Chondrocyte (in vitro differentiated cells): ENCODE results near the gene ZSCAN25. TPM values are rescaled to one million over a fixed set of nuclear protein-coding genes. Genes with fewer than 3 reads are reported as not detected.

Source experiments
- DNase-seq: peaks from one replicate; pipeline ENCODE4 v3.0.0; 2021; ENCODE audit warnings: mixed read lengths, low spot score
- H3K27ac Mint-ChIP-seq: one replicate; pipeline ENCODE4 v1.8.0; 2021; ENCODE audit warnings: mild to moderate bottlenecking, moderate library complexity, mixed read lengths; ENCODE audit not compliant: unreplicated experiment
- H3K27me3 Mint-ChIP-seq: 2 replicates; pipeline ENCODE4 v1.8.0; 2021; ENCODE audit warnings: low read depth, mixed read lengths
- H3K36me3 Mint-ChIP-seq: 2 replicates; pipeline ENCODE4 v1.8.0; 2021; ENCODE audit warnings: low read depth, mixed read lengths
- H3K4me1 Mint-ChIP-seq: 2 replicates; pipeline ENCODE4 v1.8.0; 2021; ENCODE audit warnings: low read depth, mild to moderate bottlenecking, mixed read lengths
- H3K4me3 Mint-ChIP-seq: one replicate; pipeline ENCODE4 v1.8.0; 2021; ENCODE audit warnings: mild to moderate bottlenecking, moderate library complexity, mixed read lengths; ENCODE audit not compliant: unreplicated experiment
- H3K9me3 Mint-ChIP-seq: 2 replicates; pipeline ENCODE4 v1.8.0; 2021; ENCODE audit warnings: low read depth, mixed read lengths
- CTCF ChIP-seq: fragments of 200-600 bp; sonication (generic); IDR thresholded peaks from 2 replicates; pipeline ENCODE4 v1.5.0; 2021; ENCODE audit warnings: antibody characterized with exemption, mild to moderate bottlenecking, moderate library complexity
- total RNA-seq: library from RNA; stranded (reverse); gene quantifications from 3 replicates; pipeline ENCODE4 v1.2.1, GENCODE V29; 2021

The ZSCAN25 gene
- total RNA-seq, 1 donor from 2014 or later: 10.4 TPM

GRCh38 chr7:99679400-99680191 lies 62.9 kb downstream of the ZSCAN25 start, which contains the start of gene CYP3A5:
Gene CYP3A5 (minus strand): TSS chr7:99679996. CDS start chr7:99679896, 100 bp downstream.
- no peak within 1 kb of the TSS for H3K27ac Mint-ChIP-seq

More at GRCh38 chr7:99679400-99680191, 62.9 kb downstream of the ZSCAN25 start, which contains the start of gene CYP3A5:
- Mint-ChIP-seq H3K4me1 (peaks cover 3% of the 10 kb centered on the region), H3K4me3 (no peak within 1 kb of the TSS), H3K9me3 (peaks cover 34% of the 10 kb centered on the region), H3K36me3 (peaks cover 8% of the 10 kb centered on the region), H3K27me3 (no peaks in the 10 kb centered on the region)
- DNase-seq: no peak
- TF ChIP-seq CTCF: no peak

Other genes starting within 250 kb of the ZSCAN25 start
- 120 to 134 TPM (median 130 TPM) in 3 replicates for gene ARPC1B, start 242.2 kb upstream of the ZSCAN25 start, total RNA-seq
- gene PDAP1, start 208.3 kb upstream of the ZSCAN25 start, total RNA-seq: 91.2 to 101 TPM (median 92.2 TPM) in 3 replicates
- gene BUD31, start 208.0 kb upstream of the ZSCAN25 start, total RNA-seq: 88.3 to 120 TPM (median 108 TPM) in 3 replicates
- 4.4 to 5.8 TPM (median 5.4 TPM) in 3 replicates for gene PTCD1, start 178.1 kb upstream of the ZSCAN25 start, total RNA-seq
- gene CPSF4, start 178.0 kb upstream of the ZSCAN25 start, total RNA-seq: 25.4 to 36.6 TPM (median 29.0 TPM) in 3 replicates
- 225 to 264 TPM (median 239 TPM) in 3 replicates for gene ATP5MF, start 150.8 kb upstream of the ZSCAN25 start, total RNA-seq
- 7.3 to 15.2 TPM (median 10.0 TPM) in 3 replicates for gene ZNF789, start 144.1 kb upstream of the ZSCAN25 start, total RNA-seq
- gene ZNF394, start 116.7 kb upstream of the ZSCAN25 start, total RNA-seq: 13.9 to 21.2 TPM (median 15.7 TPM) in 3 replicates
- gene ZKSCAN5, start 112.3 kb upstream of the ZSCAN25 start, total RNA-seq: 11.5 to 12.4 TPM (median 11.5 TPM) in 3 replicates
- gene FAM200A, start 64.8 kb upstream of the ZSCAN25 start, total RNA-seq: 3.3 to 5.1 TPM (median 3.9 TPM) in 3 replicates
- gene ZNF655, start 58.3 kb upstream of the ZSCAN25 start, total RNA-seq: 38.8 to 45.3 TPM (median 41.6 TPM) in 3 replicates
- gene TMEM225B, start 18.7 kb upstream of the ZSCAN25 start, total RNA-seq: 0.56 to 1.8 TPM (median 0.75 TPM) in 3 replicates
- not detected in 3 replicates for gene CYP3A5, start 63.0 kb downstream of the ZSCAN25 start, total RNA-seq
- not detected in 3 replicates for gene CYP3A7, start 118.2 kb downstream of the ZSCAN25 start, total RNA-seq
- gene CYP3A4, start 167.2 kb downstream of the ZSCAN25 start, total RNA-seq: not detected in 3 replicates
- gene CYP3A43, start 211.1 kb downstream of the ZSCAN25 start, total RNA-seq: not detected in 3 replicates